ENCODE measurements around the gene ITGBL1.
A peak's percentile ranks its signal among the peaks of the same experiment; 100 is the strongest.

The ITGBL1 gene

DNA sequence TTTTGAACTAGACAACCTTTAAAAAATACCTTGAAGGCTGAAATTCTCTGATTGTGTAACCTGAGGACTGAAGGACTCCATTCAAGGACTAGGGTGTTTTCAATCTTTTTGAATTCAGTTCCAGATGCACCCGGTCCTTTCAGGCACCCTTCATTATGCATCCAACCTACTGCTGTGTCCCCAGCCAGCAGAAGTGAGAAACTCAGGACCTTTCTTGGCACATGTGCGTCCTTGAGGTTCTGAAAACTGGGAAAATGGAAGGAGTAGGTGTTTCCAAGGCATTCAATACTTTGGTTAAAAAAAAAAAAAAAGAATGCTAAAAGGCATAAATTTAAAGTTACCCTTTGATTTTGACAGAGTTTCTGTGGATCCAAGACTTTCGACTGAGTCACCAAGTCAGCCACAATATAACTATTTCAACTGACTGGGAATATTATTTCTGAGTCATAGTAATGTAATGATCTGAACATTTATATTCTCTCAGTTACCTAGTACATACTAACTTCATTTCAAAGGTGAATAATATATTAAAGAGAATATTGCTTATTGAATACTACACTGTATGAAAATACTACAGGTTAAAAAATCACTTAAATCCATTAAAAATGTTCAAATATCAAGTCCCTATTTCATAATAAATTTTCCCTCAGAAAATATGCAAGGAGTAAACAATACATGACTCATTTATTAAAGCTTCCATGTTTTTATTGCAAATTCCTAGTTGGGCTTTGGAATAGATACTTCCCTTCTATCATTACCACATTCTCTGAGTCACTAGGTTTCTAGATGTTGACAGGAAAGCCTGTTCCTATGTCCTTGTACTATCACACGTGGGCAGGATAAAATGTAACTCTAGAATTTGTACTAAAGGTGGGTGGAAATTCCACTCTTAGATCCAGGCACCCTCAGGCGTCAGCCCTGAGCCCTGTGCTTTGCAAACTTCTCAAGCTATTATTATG, 2.4 kb upstream of the ITGBL1 start:
- DNase-seq, result no peak

DNA sequence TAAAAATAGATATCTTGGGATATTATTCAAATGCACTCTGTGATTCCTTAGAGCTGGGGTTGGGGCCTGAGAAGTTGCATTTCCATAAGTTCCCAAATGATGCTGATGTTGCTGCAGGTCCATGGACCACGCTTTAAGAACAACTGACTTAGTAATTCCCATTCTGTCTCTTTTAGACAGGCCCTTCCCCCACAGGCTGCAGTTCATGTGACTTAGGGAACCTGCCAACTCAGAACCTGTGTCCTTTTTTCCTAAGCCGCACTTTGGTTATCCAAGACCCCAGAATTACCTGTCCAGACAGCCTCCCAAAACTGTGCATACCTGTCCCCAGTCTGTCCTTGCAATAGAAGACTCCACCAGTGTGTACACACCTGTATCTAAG, 1.7 kb upstream of the ITGBL1 start:
- no peak for DNase-seq

GRCh38 chr13:101451641-101452040, 834 bp upstream of the ITGBL1 start:
- DNase-seq, result no peak

GRCh38 chr13:101453784-101454201, 1.3 kb downstream of the ITGBL1 start:
- peak in 8 of 58 donors; percentile 0 to 10 (median 8) for DNase-seq

DNA sequence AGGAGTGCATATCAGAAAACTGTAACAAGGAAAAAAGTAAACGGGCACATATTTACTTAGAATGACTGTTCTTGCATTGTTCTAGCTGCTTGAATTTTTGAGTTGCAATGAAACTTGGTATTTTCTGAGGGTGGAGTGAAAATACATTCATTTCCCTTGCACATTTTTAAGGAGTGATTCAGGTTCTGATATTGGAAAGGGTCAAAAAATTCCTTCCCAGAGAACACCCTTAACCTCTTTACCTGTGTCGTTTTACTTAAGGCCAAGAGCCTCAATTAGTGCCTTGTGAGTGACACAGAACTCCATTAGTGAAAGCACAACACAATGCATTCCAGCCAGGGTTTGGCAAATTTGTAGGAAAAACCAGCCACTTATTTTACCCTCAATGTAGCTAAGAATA, 2.3 kb downstream of the ITGBL1 start:
- DNase-seq, result no peak

DNA sequence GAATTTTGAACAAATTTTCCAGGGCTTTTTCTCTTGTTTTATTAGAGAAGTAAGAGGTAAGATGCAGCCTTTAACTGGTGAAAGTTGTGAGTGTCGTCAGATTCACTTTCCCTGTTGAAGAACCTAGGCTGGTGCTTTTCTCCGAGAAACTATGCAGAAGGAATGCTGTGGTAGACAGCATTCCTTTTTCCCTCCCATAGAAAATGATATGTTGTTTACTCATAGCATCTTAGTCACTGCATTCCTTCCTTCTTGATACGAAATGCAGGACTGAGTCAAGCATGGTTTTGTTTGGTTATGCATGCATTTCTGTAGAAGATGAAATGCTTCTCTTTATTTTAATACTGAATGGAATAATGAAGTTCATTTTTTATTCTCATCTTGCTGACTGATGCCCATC, 3.4 kb downstream of the ITGBL1 start:
- no peak for DNase-seq

DNA sequence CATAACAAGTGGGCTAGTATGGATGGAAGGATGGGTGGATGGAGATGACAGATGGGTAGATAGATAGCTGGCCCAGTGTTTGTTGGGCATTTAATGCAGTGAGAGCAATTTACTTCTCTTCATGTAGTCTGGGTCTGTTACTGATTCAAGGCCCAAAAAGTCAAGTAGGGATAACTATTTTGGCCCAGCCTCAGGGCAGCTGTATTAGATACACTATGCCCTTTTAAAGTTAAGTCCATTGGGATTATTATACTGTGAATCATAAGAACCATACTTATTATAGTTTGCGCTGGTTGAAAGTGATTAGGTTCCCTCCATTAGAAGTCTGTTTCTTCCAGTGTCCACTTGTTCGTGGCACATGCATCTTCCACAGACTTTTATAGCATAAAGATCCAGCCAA, 4.7 kb downstream of the ITGBL1 start:
- DNase-seq, result no peak

DNA sequence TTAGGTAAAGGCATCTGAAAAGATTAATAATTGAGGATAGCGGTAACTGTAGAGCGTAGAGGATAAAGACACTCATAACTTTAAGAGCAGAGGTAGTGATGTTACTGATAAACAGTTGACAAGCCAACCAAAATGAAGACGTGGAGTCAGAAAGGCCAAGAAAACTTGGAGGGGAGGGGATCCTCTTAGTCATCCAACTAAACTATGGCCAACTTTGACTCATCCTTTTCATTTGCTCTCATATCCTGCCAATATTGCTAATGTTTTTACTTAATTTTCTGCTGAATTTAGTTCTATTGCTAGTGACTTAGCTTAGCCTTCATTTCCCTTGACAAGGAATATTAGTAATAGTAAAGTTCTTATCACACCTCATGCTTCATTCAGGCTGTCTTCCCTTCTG, 13.4 kb downstream of the ITGBL1 start:
- DNase-seq, result no peak

GRCh38 chr13:101467415-101467814, 14.9 kb downstream of the ITGBL1 start:
- DNase-seq, result no peak

DNA sequence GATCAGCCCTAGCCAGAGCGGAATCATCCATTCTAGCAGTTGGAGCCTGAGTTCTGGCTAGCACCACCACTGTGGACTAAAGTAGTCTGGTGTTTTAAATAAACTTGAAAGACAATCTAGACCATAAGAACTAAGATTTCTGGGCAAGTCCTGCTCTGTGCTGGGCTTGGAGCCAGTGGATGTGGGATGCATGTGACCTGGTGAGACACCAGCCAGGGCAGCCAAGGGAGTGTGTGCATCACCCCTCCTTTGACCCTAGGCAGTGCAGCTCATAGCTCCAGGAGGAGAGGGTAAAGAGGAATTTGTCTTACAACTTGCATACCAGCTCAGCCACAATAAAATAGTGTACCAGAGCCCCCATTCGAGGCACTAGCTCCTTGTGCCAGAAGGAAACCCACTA, 21.0 kb downstream of the ITGBL1 start:
- DNase-seq, result peak in 10 of 58 donors; percentile 0 to 39 (median 9)

- DNase-seq, result peak in 41 of 58 donors; percentile 2 to 83 (median 45)
Observed at GRCh38 chr13:101474419-101474957, 22.0 kb downstream of the ITGBL1 start.

DNA sequence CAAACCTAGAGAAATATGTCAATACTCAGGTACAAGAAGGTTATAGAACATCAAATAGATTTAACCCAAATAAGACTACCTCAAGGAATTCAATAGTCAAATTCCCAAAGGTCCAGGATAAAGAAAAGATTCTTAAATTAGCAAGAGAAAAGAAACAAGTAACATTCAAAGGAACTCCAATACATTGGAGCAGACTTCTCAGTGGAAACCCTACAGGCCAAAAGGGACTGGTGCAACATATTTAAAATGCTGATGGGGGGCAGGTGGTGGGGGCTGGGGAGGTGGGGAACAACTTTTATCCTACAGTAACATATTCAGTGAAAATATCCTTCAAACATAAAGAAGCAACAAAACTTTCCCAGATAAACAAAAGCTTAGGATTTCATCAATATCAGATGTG, 23.1 kb downstream of the ITGBL1 start:
- no peak for DNase-seq

DNA sequence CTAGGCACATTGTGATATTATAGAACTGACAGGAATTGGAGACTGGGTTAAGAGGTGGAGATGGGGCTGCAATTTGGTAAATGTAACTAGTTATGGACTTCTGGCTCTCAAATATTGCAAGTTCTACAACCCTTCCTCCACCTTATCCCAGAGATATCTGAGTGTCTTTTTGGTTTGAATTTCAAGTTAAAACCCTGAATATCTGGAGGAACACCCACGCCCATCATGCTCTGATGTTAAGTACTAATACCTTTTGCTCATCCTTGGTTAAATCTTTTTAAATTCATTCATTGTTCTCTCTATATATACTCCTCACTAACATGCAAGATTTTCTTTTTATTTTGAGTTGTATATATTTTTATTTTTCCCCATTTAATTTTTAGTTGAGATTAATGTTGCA, 28.9 kb downstream of the ITGBL1 start:
- DNase-seq, result no peak

GRCh38 chr13:101486708-101487437, 34.4 kb downstream of the ITGBL1 start:
- no peak for DNase-seq

GRCh38 chr13:101487438-101487830, 35.0 kb downstream of the ITGBL1 start:
- DNase-seq, result no peak

DNA sequence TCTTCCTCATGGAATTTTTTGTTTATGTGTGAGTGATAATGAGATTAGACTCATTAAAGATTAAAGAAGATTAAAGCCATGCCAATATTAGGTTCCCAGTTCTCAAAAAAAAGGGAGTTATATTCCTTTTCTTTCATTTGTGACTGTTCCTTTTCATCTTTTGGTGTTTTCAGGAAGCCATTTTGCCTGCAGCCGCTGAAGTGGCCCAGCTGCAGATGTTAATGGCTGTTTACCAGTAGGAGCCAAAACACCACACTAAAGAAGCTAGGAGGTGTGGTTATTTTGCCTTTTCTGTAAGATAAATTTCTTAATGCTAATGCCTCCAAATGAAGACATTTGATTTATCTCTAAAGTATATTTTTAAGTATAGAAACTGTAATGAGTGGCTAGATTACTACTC, 36.3 kb downstream of the ITGBL1 start:
- DNase-seq, result no peak

DNA sequence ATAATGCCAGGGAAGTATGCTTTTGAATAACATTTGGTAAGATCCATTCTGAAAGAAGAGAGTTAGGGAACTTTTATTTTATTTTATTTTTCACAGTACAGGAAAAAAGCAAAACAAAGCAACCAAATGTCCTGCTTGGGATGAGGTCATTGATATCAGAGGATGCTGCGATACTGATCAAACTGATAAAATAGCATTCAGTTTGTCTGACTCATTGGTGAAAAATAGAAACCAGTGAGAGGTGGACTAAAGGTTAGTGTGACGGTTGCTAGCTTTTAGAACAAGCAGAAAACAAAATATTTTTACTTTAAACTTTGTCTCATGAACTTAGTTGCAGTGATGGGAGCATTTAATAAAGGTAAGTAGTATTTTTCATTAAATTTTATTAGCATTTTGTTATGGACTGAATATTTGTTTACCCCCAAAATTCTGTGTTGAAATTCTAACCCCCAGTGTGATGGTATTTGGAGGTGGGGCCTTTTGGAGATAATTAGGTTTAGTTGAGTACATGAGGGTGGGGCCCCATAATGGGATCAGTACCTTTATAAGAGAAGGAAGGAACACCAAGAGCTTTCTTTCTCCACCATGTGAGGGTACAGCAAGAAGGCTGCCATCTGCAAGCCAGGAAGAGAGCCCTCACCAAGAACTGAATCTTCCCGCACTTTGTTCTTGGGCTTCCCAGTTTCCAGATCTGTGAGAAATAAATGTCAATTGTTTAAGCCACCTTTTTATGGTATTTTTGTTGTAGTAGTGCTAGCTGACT, 37.3 kb downstream of the ITGBL1 start:
- no peak for DNase-seq

DNA sequence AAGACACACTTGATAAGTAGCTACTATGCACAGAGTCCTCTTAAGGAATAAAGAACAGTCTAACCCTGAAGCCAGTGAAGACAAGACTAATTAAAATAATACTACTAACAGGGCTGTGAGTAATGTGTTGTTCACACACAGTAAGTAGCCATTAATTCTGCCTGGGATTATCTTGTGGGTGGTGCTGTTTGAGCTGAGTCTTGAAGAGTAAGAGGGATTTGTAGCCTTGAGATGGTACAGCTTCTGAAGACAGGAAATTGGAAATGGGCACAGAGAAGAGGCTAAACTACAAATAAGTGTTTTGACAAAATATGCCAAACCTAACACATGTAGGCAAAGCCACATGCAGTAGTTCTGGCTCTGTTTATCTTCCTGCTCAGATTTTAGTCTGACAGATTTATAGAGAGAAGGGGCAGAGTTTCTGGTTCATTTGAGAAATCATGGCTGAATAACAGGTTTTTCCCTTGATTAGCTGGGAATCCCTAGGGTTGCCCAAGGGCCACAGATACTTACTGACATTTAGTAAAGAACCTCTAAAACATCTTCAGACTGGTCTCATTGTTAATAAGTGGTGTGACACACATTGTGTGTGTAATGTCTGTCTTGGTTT, 38.0 kb downstream of the ITGBL1 start:
- no peak for DNase-seq

- no peak for DNase-seq
Observed at GRCh38 chr13:101492251-101492910, 39.9 kb downstream of the ITGBL1 start.

DNA sequence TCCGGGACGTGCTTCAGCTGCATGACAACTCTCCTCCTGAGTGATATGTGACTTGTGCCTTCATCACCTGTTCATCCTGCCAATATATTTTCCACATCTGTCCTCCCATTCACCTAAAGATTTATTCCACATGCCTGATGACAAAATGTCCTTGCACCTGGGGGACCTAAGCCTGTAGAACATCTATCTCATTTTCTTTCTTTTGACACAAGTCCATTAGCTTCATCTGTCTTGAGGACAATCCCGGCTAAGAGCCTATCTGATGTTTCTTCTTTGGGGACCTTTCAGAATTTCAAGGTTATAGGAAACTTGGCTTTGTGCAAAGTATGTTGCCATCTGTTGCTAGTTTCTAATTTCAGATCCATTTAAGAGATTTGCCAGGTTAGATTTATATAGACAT, 41.1 kb downstream of the ITGBL1 start:
- DNase-seq, result no peak

DNA sequence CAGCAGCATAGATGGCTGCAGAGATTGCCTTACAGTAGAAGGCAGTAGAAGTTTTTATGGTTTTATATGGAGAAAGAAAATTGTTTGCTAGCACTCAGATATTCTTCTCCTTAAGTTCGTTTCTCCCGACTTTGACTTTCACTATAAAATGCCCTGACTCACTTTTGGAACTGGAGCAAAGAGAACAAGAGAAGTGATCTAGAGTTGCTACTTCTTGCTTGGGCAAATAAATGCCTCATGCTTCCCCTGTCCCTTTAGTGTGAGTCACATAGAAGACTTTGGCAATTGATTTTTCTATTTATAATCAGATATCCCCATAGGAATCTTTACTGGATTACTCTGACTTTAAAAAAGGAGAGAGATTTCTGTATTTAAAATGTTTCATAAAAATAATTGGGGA, 46.9 kb downstream of the ITGBL1 start:
- no peak for DNase-seq
